SH-SY5Y (cell line): ENCODE measurements around the gene CAMK2D.

ENCODE experiments used
- GATA2 ChIP-seq: IDR thresholded peaks from 2 replicates; pipeline ENCODE4 v1.6.1; 2011; ENCODE audit warnings: mild to moderate bottlenecking, low read depth, low read length
- GATA3 ChIP-seq: IDR thresholded peaks from 2 replicates; pipeline ENCODE4 v1.6.1; 2011; ENCODE audit warnings: low read depth, mild to moderate bottlenecking, low read length, moderate library complexity

The CAMK2D gene

DNA sequence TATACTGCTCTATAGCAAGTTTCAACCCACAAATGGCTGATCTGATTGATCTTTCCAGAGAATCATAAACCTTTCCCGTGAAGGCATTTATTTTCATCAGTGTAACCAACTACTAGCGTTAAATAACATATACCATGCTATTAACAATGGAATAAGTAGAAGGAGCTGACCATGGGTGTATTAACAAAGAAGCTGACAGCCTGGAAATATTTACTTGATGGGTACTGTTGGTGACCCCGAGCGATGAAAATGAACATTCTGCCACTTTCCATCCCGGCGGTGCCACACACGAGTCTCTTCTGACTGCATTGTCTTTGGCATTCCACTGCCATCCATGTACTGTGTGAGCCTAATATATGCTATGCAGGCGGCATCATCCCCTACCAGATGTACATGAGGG is 304.4 kb downstream of the CAMK2D start:
- no peak for TF ChIP-seq GATA2
- TF ChIP-seq GATA3: no peak

DNA sequence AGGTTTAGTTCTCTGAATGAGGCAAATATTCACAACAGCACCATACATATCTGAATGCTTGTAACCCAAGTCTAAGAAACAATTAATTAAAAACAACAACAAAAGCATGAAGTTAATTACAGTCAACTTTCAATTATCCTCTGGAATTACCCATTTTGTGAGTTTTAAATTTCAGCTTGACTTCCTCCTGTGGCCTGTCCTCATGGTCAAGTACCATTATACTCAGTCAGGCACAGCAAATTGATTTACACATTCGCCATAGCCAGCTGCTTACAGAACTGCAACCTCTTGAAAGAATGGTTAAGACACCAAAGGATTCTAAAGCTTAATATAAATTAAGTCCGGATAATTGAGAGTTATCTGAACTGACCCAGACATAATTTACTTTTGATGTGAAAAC is 306.5 kb downstream of the CAMK2D start:
- no peak for TF ChIP-seq GATA3
- no peak for TF ChIP-seq GATA2

DNA sequence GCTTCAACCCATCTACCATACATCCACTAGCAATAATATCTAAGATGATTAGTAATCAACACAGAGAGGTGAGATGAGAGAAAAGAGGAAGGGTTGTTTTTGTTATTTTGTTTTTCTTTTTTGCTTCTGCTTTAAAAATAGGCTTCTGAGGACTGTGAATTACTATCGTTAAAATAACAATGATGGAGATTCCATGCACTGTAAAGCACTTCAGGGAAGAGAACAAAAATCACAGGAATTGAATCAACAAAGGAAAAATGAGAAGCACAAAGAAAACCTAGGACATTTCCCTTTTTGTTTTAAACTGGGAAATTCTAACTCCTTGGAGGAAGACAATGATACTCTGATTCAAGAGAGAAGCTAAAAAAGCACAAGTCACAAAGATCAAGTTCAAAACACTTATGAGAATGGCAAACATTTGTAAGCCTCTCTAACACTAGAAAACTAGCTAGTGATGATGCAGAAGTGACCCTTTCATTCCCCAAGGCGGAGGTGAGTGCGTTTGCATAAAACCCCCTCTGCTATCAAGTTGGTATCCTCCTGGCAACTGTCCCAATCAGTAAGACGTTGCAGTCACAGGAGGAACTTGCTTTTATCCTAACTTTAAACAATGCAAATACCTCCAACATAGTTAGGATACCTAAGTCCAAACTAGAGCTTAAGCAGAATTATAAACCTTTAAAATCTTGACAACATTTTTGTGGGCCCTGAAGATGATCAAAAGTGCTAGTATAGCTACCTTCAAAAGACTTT is 308.5 kb downstream of the CAMK2D start:
- TF ChIP-seq GATA2: no peak
- TF ChIP-seq GATA3: no peak

DNA sequence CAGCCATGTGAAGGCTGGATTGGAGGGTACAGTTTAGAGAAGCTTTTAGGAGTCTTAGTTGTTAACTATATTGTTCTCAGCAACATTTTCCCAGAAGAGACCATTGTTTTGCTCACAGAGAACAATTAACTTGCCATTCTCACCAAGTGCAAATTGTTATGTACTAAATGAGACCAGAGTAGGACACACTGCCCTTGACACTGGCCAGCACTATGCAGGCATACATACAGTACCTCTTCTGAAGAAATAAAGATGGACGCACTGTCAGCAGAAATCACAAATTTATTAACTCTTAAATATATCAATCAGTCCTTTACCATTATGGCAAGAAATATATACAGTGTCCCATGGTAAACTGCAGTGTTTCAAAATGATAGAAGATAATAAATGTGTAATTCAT is 309.4 kb downstream of the CAMK2D start:
- no peak for TF ChIP-seq GATA3
- no peak for TF ChIP-seq GATA2

DNA sequence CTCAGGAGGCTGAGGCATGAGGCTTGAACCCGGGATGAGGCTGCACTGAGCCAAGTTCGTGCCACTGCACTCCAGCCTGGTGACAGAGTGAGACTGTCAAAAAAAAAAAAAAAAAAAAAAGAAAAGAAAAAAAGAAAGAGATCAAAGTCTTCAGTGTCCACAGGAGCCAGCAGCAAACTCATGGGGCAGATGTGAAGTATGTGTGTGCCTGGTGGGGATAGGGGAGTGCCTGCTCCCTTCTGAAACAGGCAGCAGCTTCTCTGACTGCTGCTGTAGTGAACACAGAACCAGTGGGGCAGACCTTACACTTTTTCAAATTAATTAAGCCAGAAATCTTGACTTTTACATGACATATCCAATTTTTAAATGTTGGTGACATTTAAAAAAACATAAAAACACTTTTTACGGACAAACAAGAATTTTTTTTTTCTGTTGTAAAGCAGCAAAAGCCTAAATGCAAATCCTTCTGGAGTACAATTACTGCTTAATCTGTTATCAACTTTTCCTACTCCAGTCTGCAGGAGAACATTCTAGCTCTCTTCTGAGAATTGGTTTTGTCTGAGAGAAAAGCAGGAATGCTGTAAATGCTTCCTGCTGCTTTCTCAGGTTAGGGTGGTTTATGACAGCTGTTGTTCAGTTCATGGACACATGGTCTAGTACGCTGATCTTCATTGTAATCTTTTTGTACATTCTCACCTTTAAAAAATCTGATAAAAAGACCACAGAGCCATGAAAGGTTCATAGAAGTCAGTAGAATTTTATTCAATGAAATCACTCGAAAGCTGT is 311.1 kb downstream of the CAMK2D start:
- TF ChIP-seq GATA3: no peak
- TF ChIP-seq GATA2: no peak

DNA sequence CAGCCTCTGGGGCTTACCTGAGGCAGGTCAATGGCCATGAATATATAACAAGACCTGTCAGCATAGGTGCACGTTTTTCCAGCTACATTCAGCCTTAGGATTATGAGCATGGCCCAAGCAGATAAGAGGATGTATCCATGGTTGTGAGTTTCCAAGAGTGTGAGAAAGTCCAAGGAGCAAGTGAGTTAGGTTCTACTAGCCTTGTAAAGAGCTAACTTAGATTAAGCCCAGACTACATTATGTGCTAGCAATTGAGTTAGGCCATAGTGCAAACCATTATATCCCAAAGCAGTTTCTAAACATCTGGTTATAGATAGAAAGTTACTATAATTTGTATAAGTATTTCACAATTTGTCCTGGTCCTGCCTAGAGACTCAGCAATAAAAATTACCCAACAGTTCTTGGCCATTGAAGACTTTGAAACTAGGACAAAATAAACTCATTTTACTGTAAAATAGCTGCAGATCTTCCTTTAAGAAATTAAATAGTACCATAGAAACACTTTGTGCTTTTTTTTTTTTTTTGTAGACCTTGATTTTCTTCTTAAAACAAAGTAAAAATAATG is 312.0 kb downstream of the CAMK2D start:
- TF ChIP-seq GATA2 (no peak), GATA3 (no peak)

DNA sequence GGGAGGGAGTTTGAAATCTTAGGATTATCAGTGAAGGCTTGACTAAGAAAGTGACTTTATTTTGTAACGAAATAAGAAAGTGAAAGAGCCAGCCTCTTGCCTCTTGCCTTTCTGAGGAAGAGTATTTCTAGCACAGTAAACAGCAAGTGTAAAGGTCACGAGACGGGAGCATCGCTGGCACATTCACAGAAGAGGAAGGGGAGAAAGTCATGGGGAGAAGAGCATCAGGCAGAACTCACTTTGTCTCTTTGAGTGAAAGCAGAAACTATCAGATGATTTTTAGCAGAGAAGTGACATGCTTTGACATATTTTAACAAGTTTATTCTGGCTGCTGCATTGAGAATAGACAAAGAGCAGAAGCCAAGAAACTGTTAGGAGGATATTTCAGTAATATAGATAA is 313.8 kb downstream of the CAMK2D start:
- TF ChIP-seq GATA2 (no peak), GATA3 (no peak)

DNA sequence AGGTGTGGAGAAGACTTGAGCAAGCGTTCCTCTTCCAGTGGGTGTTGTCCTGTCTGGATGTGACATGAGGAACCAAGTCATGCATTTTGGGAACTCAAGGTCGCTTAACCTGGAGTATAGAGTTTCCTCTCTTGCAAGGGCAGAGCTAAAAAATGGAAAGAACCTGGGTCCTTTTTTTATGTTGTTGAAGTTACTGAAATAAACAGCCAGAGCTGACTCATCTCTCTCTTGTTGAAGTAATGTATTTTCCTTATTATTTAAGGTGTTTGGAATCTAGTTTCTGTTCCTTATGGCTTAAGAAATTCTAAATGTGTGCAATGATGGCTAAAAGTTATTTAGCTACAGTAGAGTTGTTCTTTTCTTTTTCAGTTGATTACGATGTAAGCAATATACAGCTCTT is 314.5 kb downstream of the CAMK2D start:
- TF ChIP-seq GATA2 (no peak), GATA3 (no peak)

DNA sequence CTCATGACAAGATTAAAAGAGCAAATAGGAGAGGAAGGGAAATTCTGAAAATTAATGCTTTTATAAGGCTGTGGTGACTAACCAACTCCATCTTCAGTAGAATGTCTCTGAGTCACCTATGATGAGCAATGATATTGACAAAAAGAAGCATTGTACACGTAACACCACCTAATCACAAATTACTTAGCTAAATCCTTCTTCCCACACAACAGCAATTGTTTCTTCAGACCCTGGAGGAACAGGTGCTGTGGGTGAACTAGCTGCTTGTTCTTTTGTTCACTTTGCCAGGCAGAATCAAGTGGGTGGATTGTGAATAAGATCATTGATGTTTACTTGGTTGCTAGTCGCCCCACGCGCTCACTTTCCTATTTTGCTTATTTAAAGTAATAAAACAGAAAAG is 315.5 kb downstream of the CAMK2D start:
- no peak for TF ChIP-seq GATA2
- TF ChIP-seq GATA3: no peak

DNA sequence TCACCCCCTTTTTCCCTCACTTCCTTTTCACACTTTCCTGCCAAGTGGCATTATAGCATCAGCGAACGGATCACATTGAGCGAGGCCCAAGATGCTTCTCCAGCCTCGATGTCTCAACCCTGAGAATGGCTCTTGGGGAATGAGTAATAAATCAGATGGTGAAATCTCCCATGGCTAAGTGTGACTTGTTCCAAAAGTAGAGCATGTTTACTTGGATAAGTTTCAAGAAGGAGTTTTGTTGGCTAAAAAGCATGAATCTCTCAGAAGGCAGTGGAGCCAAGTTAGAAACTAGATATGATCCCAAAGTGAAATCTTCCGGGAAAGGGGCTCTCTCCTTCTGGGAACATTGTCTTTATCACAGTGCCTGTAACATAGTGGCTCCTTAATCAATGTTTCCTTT is 316.3 kb downstream of the CAMK2D start:
- TF ChIP-seq GATA3 (no peak), GATA2 (no peak)

DNA sequence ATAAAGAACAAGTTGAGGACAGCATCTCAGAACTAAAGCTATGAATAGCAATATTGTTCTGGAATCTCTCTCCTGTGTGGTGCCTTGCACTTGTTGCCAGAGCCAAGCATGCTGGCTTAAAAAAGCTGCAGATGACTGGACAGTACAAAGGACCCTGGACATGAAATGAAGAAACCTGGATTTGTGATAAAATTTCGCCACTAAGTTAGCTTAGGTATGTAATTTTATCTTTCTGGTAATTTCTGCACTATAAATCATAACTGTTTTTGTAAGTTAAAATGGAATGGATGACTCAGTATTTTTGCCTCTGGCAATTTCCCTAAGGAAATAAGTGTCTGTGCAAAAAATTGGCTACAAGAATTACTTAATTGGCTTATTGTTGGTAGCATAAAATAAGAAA is 317.2 kb downstream of the CAMK2D start:
- no peak for TF ChIP-seq GATA2
- TF ChIP-seq GATA3: no peak

DNA sequence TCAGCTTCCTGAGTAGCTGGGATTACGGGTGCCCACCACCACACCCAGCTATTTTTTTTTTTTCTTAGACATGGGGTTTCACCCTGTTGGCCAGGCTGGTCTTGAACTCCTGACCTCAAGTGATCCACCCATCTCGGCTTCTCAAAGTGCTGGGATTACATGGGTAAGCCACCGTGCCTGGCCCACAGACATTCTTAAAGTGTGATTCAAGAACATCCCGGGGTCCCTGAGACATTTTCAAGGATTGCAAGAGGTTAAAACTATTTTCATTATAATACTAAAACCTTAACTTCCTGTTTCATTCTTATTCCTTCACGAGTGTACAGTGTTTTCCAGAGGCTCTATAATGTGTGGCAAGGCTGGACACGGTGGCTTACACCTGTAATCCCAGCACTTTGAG is 318.7 kb downstream of the CAMK2D start:
- TF ChIP-seq GATA2 (no peak), GATA3 (no peak)

DNA sequence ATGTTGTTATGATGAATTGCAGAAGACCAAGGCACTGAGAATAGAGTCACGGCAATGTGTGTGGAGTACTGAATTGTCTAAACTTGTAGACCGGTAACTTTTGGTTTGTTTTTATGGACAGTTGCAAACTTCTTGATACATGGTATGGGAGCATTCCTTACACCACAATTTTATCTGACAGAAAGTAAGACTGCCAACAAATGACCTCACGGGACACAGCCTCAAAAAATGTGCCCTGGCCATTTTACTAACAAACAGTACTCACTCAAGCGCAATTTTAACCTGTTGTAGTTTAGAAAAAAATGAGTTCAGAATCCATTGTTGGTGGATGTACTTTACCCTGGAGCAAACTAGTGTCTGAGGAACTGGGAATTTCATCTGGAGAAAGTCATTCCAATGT is 321.2 kb downstream of the CAMK2D start:
- TF ChIP-seq GATA2 (no peak), GATA3 (no peak)

DNA sequence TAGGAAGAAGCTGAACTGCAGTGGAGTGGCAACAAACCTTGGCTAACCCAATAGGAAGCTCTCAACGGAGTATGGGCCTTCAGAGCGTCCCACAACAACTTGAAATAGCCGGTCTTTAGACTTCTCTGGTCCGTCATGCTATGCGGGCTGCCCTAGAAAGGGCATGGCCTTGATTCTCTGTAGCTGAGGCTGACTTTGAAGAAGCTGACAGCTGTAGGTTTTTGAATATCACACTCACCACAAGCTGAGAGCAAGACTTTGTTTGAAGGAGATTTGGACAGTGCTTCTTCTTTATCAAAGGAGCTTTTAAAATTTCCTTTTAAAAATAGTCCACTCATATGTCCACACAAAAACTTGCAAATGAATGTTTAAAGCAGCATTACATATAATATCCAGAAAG is 322.9 kb downstream of the CAMK2D start:
- TF ChIP-seq GATA2 (no peak), GATA3 (no peak)

DNA sequence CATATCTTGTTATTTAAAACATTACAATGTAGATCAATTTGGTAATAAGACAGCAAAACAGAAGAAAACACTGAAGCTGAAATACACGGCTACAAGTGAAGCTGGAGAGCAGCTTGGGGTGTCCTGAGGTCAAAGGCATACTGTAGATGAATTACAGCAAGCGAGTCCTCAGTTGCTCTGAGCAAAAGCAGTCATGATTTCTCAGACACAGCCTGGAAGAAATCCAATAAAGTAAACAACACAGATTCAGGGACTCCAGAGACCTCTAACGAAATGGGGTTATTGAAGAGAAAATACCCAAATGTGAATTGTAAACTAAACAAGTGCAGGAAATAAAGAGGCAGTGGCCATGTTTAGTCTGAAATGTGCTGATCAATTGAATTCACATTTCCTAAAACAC is 324.4 kb downstream of the CAMK2D start:
- no peak for TF ChIP-seq GATA3
- TF ChIP-seq GATA2: no peak
